ENCODE measurements around the gene MYH6.

Gene MYH6

DNA sequence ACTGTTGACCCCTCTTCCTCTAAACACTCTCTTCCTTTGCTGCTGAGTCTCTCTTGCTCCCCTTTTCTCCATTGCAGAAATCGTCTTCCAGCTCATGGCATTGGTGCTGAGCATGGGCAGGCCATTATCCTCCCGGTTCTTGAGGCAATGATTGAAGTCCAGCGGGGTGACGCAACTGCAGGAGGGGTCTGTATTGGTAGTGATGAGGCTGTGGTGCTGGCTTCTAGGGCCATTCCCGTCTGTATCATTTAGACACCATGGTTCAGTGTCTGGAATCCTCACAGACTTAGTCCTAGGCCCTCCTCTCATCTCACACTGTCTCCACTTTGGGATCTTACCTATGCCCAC lies 54.7 kb downstream of the MYH6 start:
- DNase-seq: no peak

GRCh38 chr14:23352506-23353432 lies 55.3 kb downstream of the MYH6 start, which contains the start of gene SLC22A17:
Gene SLC22A17 (minus strand): TSS chr14:23352887.
- DNase-seq: peak; percentile 48

GRCh38 chr14:23351681-23352505 lies 56.2 kb downstream of the MYH6 start:
- DNase-seq: no peak

GRCh38 chr14:23349156-23349845 lies 58.8 kb downstream of the MYH6 start:
- no peak for DNase-seq

DNA sequence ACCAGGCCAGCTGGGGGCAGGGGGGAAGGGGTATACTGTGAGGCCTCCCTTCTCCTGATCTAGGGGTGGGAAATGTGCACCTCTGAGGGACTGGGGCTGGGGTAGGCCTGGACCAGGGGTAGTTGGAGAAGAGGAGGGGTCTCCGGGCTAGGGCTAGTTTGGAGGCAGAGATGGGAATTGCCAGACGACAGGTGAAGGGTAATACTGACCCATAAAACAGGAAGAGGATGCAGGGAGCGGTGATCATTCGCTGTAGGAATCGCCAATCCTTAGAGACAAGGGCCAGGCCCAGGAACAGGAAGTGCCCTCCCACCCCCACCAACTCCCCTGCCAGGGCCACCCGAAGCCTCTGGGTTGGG lies 59.8 kb downstream of the MYH6 start:
- DNase-seq: no peak

DNA sequence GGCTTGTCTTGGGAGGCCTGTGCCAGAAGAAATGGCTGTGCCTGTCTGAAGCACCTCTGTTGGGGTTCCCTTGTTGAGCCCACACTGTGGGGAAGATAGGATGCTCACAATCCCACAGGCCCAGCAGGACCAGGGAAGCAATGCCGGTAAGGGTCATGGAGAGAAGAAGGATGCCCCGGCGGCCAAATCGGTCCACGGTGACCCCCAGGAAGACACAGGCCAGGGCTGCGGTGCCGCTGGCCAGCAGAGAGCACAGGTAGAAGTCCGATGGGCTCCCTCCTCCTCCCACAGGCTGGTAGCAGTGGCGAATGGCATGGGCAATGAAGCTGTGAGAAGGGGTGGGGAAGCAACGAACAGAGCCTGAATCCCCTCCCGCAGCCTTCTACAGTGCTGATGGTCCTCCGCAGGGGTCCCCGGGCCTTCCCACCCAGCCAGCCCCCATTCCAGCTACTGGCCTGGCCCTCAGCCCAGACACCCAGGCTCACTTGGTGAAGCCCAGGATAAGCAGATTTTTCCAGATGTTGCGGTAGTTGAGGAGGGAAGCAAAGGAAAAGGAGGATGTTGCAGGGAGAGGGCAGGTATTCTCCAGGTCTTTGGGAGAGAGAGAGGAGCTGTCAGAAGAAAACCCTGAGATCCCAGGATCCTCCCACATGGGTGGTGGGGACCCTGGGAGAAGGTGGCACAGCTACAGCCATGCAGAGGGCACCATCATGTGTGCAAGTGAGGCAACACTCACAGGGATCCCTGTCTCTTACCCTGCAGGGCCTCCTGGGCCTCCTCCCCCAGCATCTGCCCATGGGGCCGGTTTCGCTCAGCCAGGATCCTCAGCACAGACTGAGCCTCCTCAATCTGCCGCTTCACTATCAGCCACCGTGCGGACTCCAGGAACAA lies 60.4 kb downstream of the MYH6 start:
- no peak for DNase-seq

DNA sequence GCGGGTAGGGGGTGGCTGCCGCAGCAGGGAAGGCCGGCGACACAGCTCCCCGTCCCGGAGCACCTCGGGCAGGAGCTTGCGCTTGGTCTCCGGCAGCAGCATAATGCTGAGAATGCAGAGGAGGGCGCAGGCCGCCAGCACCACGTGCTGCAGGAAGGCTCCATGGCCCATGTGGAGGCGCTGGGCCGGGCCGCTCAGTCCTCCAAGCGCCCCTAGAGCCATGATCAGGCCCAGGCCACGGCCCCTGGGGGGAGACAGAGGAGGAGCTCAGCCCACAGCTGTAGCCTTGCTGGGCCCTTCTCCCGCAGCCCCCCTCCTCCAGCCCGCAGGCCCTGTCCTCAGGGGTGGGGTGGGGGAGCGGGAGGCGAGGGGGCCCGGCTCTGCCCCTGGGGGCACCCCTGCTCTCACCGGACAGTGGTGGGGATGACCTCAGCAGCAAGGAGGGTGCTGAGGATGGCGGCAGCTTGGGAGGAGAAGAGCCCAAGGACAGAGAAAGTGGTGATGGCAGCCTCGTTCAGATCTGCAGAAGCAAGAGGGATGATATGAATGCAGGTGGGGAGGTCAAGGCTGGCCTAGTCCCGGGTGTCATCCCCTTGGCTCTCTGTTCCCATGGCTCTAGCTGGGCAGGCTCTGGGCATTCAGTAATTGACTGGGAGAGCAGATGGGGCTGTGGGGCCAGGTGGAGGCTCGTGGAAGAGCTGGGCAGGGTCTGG lies 61.2 kb downstream of the MYH6 start:
- no peak for DNase-seq

GRCh38 chr14:23345987-23346692 lies 61.9 kb downstream of the MYH6 start:
- DNase-seq: no peak

GRCh38 chr14:23344481-23344880 lies 63.6 kb downstream of the MYH6 start:
- DNase-seq: no peak

GRCh38 chr14:23339506-23340268 lies 68.4 kb downstream of the MYH6 start:
- no peak for DNase-seq

- DNase-seq: no peak
Observed at GRCh38 chr14:23335623-23336022, 72.5 kb downstream of the MYH6 start.
